ENCODE data around the gene RAB40C. TPM values are rescaled to one million over a fixed set of nuclear protein-coding genes. Genes with fewer than 3 reads are reported as not detected.
A peak's percentile ranks its signal among the peaks of the same experiment; 100 is the strongest.

RAB40C gene
- total RNA-seq, 1 donor, result 11.2 TPM

- no peak overlapping the region for H3K4me3 ChIP-seq (ENCODE audit: insufficient read depth, low read length)
- peaks cover 17% of the 10 kb centered on the region for H3K4me1 ChIP-seq (ENCODE audit: insufficient read depth, low read length)
- H3K36me3 ChIP-seq (ENCODE audit: insufficient read depth, low read length), result no peaks in the 10 kb centered on the region
- DNase-seq (ENCODE audit: insufficient read length, low spot score, missing footprints), result no peak
- H3K9me3 ChIP-seq (ENCODE audit: low read depth, low read length), result no peaks in the 10 kb centered on the region
- H2AFZ ChIP-seq (ENCODE audit: low read length), result no peak overlapping the region
- H3K27ac ChIP-seq (ENCODE audit: low read depth, low read length), result no peak overlapping the region
- H3K27me3 ChIP-seq (ENCODE audit: insufficient read depth, low read length), result no peaks in the 10 kb centered on the region
- peaks cover 6% of the 10 kb centered on the region for H3K79me2 ChIP-seq (ENCODE audit: insufficient read depth, low read length)
- H4K20me1 ChIP-seq (ENCODE audit: insufficient read depth, low read length), result peaks cover 4% of the 10 kb centered on the region
- no peak for TF ChIP-seq CTCF (IDR thresholded peaks at IDR 0.05; ENCODE audit: extremely low read depth, low read depth, low read length)
- no peak overlapping the region for H3K4me2 ChIP-seq (ENCODE audit: insufficient read depth, low read length)
These were observed 40.5 kb downstream of the RAB40C start for GRCh38 chr16:630249-630814.

- Histone ChIP-seq H3K27me3 (ENCODE audit: insufficient read depth, low read length) (no peaks in the 10 kb centered on the region), H3K4me1 (ENCODE audit: insufficient read depth, low read length) (peaks cover 19% of the 10 kb centered on the region), H3K9me3 (ENCODE audit: low read depth, low read length) (no peaks in the 10 kb centered on the region), H3K4me2 (ENCODE audit: insufficient read depth, low read length) (no peak within 1 kb of the TSS), H3K79me2 (ENCODE audit: insufficient read depth, low read length) (peaks cover 11% of the 10 kb centered on the region), H3K4me3 (ENCODE audit: insufficient read depth, low read length) (no peak within 1 kb of the TSS), H3K27ac (ENCODE audit: low read depth, low read length) (no peak within 1 kb of the TSS), H2AFZ (ENCODE audit: low read length) (no peak within 1 kb of the TSS), H3K36me3 (ENCODE audit: insufficient read depth, low read length) (no peaks in the 10 kb centered on the region), H4K20me1 (ENCODE audit: insufficient read depth, low read length) (peaks cover 4% of the 10 kb centered on the region)
- DNase-seq (ENCODE audit: insufficient read length, low spot score, missing footprints), result peak; percentile 93
- no peak for TF ChIP-seq CTCF (IDR thresholded peaks at IDR 0.05; ENCODE audit: extremely low read depth, low read depth, low read length)
These were observed 41.0 kb downstream of the RAB40C start, which contains the start of gene WFIKKN1 for GRCh38 chr16:630815-631405. TSS of gene WFIKKN1 (plus strand) at chr16:630985. CDS start at chr16:631254, 269 bp downstream.

GRCh38 chr16:631808-632358, 42.0 kb downstream of the RAB40C start:
- Histone ChIP-seq H3K9me3 (ENCODE audit: low read depth, low read length) (no peaks in the 10 kb centered on the region), H3K27me3 (ENCODE audit: insufficient read depth, low read length) (no peaks in the 10 kb centered on the region), H4K20me1 (ENCODE audit: insufficient read depth, low read length) (peaks cover 4% of the 10 kb centered on the region), H3K4me3 (ENCODE audit: insufficient read depth, low read length) (no peak overlapping the region), H3K36me3 (ENCODE audit: insufficient read depth, low read length) (no peaks in the 10 kb centered on the region), H2AFZ (ENCODE audit: low read length) (no peak overlapping the region), H3K79me2 (ENCODE audit: insufficient read depth, low read length) (peaks cover 14% of the 10 kb centered on the region), H3K4me1 (ENCODE audit: insufficient read depth, low read length) (peaks cover 13% of the 10 kb centered on the region), H3K4me2 (ENCODE audit: insufficient read depth, low read length) (no peak overlapping the region), H3K27ac (ENCODE audit: low read depth, low read length) (no peak overlapping the region)
- DNase-seq (ENCODE audit: insufficient read length, low spot score, missing footprints), result no peak
- TF ChIP-seq CTCF (IDR thresholded peaks at IDR 0.05; ENCODE audit: extremely low read depth, low read depth, low read length), result no peak
